Thoracic aorta (tissue), 2 donors: ENCODE data around the gene MSH3. TPM values are rescaled to one million over a fixed set of nuclear protein-coding genes. Genes with fewer than 3 reads are reported as not detected.

Source experiments
- ATAC-seq: fragments of 150-250 bp; one replicate; pipeline ENCODE4 v1.8.0; 2017; ENCODE audit warnings: low read depth; ENCODE audit not compliant: insufficient number of reproducible peaks, low FRiP score
- DNase-seq: peaks from one replicate; pipeline ENCODE4 v3.0.0-alpha.2; 2020; ENCODE audit warnings: low spot score
- H3K27ac ChIP-seq, 2 donors: fragments of 200-600 bp; sonication (generic); 1 replicate in 1 of 2; 2 replicates in 1 of 2; pipeline ENCODE4 v1.5.1; 2016; ENCODE audit warnings: mild to moderate bottlenecking in 2 of 2, moderate library complexity in 2 of 2
- H3K27me3 ChIP-seq: fragments of 200-600 bp; sonication (generic); replicated peaks from 2 replicates; pipeline ENCODE4 v1.6.0; 2016; ENCODE audit warnings: mild to moderate bottlenecking; ENCODE audit not compliant: insufficient read depth
- H3K36me3 ChIP-seq: fragments of 200-600 bp; sonication (generic); one replicate; pipeline ENCODE4 v1.5.1; 2016
- H3K4me1 ChIP-seq, 2 donors: fragments of 200-600 bp; sonication (generic); 1 replicate in 1 of 2; 2 replicates in 1 of 2; pipeline versions ENCODE4 v1.5.1 to v1.6.0; 2016; ENCODE audit warnings: low read depth in 2 of 2, mild to moderate bottlenecking in 1 of 2; ENCODE audit not compliant: control insufficient read depth in 1 of 2
- H3K4me3 ChIP-seq: fragments of 200-600 bp; sonication (generic); 2 replicates; pipeline ENCODE4 v1.5.1; 2016; ENCODE audit warnings: mild to moderate bottlenecking
- H3K9me3 ChIP-seq: fragments of 200-600 bp; sonication (generic); 2 replicates; pipeline ENCODE4 v1.5.1; 2016
- total RNA-seq, 2 donors: library from RNA; depleted of rRNA; stranded (reverse); fragments of >200 nt; gene quantifications; one replicate each; pipeline versions ENCODE4 v1.1.0 to v1.2.3, GENCODE V29; 2016
- TF ChIP-seq, protein P1 (sequence below): fragments of 200-600 bp; sonication (generic); IDR thresholded peaks from one replicate; pipeline ENCODE4 v1.5.1; 2019; ENCODE audit warnings: antibody characterized with exemption

MSH3 gene
- total RNA-seq, 2 donors from 2014 or later, result 12.3 to 12.9 TPM

DNA sequence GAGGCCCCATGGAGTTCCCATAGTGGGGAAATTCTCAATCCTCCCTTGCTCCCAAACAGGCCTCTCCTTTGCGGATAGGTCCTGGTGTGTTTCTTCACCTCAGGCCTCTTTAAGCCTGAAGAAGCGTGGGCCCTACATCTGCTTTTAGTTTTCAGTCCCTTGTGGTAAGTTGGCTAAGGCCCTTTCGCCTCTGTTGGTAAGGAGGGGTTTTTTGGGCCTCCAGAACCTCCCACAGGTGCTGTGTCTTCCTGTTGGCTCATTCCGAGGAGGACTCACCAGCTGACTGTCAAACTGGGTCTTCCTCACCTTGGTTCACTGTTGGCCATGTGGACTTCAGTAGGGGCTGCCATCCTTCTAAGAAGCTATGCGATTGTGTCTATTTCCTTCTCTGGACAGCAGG lies 56.8 kb downstream of the MSH3 start:
- TF ChIP-seq, protein P1, sequence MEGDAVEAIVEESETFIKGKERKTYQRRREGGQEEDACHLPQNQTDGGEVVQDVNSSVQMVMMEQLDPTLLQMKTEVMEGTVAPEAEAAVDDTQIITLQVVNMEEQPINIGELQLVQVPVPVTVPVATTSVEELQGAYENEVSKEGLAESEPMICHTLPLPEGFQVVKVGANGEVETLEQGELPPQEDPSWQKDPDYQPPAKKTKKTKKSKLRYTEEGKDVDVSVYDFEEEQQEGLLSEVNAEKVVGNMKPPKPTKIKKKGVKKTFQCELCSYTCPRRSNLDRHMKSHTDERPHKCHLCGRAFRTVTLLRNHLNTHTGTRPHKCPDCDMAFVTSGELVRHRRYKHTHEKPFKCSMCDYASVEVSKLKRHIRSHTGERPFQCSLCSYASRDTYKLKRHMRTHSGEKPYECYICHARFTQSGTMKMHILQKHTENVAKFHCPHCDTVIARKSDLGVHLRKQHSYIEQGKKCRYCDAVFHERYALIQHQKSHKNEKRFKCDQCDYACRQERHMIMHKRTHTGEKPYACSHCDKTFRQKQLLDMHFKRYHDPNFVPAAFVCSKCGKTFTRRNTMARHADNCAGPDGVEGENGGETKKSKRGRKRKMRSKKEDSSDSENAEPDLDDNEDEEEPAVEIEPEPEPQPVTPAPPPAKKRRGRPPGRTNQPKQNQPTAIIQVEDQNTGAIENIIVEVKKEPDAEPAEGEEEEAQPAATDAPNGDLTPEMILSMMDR, result no peak
- Histone ChIP-seq H3K27me3 (no peaks in the 10 kb centered on the region), H3K27ac (no peak overlapping the region), H3K4me3 (no peak overlapping the region), H3K36me3 (peaks cover 3% of the 10 kb centered on the region), H3K9me3 (no peaks in the 10 kb centered on the region), H3K4me1 (peaks cover 0 to 7% of the 10 kb centered on the region in 2 donors)
- no peak for ATAC-seq
- no peak for DNase-seq

DNA sequence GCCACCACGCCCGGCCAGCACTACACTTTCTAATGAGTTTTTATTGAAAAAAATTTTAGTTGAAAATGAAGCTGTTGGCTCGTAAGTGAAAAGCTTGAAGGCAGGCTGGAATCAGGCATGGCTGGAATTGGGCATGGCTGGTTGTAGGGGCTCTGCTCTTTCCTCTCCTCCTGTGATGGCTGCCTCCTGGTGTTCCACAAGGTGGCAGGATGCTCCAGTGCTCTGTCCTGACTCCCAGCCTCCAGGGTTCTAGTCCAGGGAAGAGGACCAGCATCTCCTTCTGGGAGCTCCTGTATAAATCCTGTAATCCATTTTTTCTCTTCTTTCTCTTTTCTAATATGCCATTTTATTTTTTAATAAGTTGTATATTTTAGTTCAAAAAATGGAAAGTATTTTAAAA lies 57.5 kb downstream of the MSH3 start:
- no peaks in the 10 kb centered on the region for H3K9me3 ChIP-seq
- no peaks in the 10 kb centered on the region for H3K27me3 ChIP-seq
- ATAC-seq (no peak), DNase-seq (no peak)
- no peak overlapping the region for H3K27ac ChIP-seq
- TF ChIP-seq, protein P1, result no peak
- H3K36me3 ChIP-seq, result peaks cover 3% of the 10 kb centered on the region
- no peak overlapping the region for H3K4me3 ChIP-seq
- H3K4me1 ChIP-seq, result peaks cover 0 to 7% of the 10 kb centered on the region in 2 donors

DNA sequence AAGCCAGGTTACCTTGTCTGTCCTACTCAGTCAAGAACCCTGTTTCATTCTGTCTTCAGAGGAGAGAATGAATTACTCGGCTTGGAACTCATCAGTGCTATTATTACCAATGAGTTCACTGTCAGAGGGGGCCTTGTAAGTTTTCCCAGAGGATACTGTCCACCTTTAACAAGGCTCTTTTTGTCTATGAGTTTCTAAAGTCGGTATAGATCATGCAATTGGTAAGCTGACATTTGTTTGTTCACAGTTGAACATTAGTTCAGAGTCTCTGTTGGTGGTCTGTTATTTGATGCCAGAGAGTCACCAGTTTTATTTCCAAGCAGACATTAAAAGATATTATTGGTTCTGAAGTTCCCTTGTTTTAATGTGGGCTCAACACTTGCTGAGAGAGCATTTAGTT lies 58.5 kb downstream of the MSH3 start:
- Histone ChIP-seq H3K27me3 (no peaks in the 10 kb centered on the region), H3K4me1 (no peaks in the 10 kb centered on the region), H3K4me3 (no peak overlapping the region), H3K27ac (no peak overlapping the region), H3K9me3 (no peaks in the 10 kb centered on the region), H3K36me3 (peaks cover 3% of the 10 kb centered on the region)
- no peak for ATAC-seq
- TF ChIP-seq, protein P1, result no peak
- no peak for DNase-seq

DNA sequence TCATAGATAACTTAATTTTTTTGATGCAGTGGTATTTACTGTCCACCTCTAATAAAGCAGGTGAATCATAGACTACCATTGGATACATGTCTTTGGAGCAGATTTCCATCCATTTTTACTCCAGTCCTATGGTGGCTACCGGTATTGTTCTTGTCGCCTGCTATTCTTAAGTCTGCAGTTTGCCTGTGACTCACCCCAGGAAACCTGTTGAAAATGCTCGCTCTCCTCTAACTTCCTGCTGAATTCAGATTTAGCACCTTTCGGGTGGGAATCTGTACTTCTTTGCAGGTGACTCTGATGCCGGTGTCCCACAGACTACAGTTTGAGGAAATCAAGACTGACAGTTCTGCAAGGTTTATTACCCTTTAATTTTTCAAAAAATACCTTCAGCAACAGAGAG lies 59.2 kb downstream of the MSH3 start:
- no peak overlapping the region for H3K27ac ChIP-seq
- no peak overlapping the region for H3K4me3 ChIP-seq
- H3K4me1 ChIP-seq, result no peaks in the 10 kb centered on the region
- no peak for ATAC-seq
- TF ChIP-seq, protein P1, result no peak
- peaks cover 3% of the 10 kb centered on the region for H3K36me3 ChIP-seq
- H3K27me3 ChIP-seq, result no peaks in the 10 kb centered on the region
- no peak for DNase-seq
- H3K9me3 ChIP-seq, result no peaks in the 10 kb centered on the region

DNA sequence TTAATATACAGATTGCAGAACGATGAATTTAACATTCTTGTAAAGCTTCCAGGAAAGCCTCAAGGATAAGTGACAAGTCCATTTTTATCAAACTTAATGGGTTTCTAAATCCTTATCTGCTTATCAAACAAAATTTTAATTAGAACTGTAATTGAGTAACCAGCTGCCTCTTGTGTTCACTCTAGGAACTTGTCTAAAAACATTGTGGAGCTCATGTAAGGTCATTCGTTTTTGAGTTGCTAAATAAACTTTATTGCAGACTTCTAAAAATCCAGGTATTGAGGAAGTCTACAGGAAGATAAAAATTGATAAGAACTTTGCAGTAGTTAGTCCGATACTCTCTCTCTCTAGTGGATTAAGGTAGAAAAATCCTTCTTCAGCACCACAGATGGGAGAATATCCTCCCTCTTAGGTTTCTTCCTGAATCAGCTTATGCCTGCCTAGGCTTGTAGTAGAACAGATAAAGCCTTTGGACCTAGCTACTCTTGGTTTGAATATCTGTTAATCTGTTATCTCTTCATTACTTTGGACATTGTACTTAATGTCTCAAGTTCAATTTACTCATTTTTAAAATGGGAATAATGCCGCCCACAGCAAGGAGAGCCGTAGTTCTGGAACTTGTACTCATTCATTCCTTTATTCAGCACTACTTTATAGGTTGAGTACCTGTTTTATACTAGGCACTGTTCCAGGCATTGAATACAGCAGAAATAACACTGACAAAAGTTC lies 60.3 kb downstream of the MSH3 start:
- no peak for DNase-seq
- Histone ChIP-seq H3K4me1 (no peaks in the 10 kb centered on the region), H3K27me3 (no peaks in the 10 kb centered on the region), H3K9me3 (peaks cover under 1% of the 10 kb centered on the region), H3K36me3 (peaks cover 5% of the 10 kb centered on the region), H3K4me3 (no peak overlapping the region), H3K27ac (no peak overlapping the region)
- no peak for ATAC-seq
- TF ChIP-seq, protein P1, result no peak
